PC-9 (cell line): ENCODE results near the gene B3GNT5.

Experiments used
- CTCF ChIP-seq: fragments of 200-600 bp; sonication (generic); conservative IDR thresholded peaks from 2 replicates; pipeline ENCODE4 v1.6.1; 2017; ENCODE audit warnings: mixed run types, antibody characterized with exemption, mild to moderate bottlenecking, moderate library complexity
- EZH2 ChIP-seq: fragments of 200-600 bp; sonication (generic); IDR thresholded peaks from 2 replicates; pipeline ENCODE4 v1.8.0; 2017; ENCODE audit warnings: antibody characterized with exemption, low read depth

GRCh38 chr3:183272142-183272541, 19.1 kb downstream of the B3GNT5 start:
- TF ChIP-seq CTCF: no peak
- no peak for TF ChIP-seq EZH2
